HepG2 (cell line): Measurements from ENCODE around the gene PSMB10. TPM values are rescaled to one million over a fixed set of nuclear protein-coding genes. Genes with fewer than 3 reads are reported as not detected.

Source experiments
- AHR ChIP-seq: IDR thresholded peaks from 2 replicates; pipeline ENCODE4 v1.6.1; 2018; ENCODE audit warnings: missing genetic modification reagents, missing compliant biosample characterization
- ATF7-NPFF ChIP-seq: sonication (generic); formaldehyde crosslinking; IDR thresholded peaks from 2 replicates; pipeline ENCODE4 v1.8.1; 2023; ENCODE audit warnings: mild to moderate bottlenecking, low read depth, missing genetic modification reagents, moderate library complexity
- FOXA3 ChIP-seq: IDR thresholded peaks from 2 replicates; pipeline ENCODE4 v1.6.1; 2016; ENCODE audit warnings: missing genetic modification reagents, missing compliant biosample characterization
- HNRNPK ChIP-seq: fragments of 200-400 bp; formaldehyde crosslinking; IDR thresholded peaks from 2 replicates; pipeline ENCODE4 v1.6.1; 2018; ENCODE audit warnings: low read length, low read depth, moderate library complexity, mild to moderate bottlenecking; ENCODE audit not compliant: poor library complexity, severe bottlenecking
- NFE2L1 ChIP-seq: sonication (generic); formaldehyde crosslinking; IDR thresholded peaks from 2 replicates; pipeline ENCODE4 v1.4.0; 2020; ENCODE audit warnings: missing genetic modification reagents, mild to moderate bottlenecking, borderline replicate concordance
- NFRKB ChIP-seq: fragments of 450-650 bp; IDR thresholded peaks from 2 replicates; pipeline ENCODE4 v1.6.1; 2017
- NFYB ChIP-seq: sonication (generic); formaldehyde crosslinking; IDR thresholded peaks from 2 replicates; pipeline ENCODE4 v1.4.0; 2020; ENCODE audit warnings: missing genetic modification reagents
- NONO ChIP-seq, 2 experiments: fragments of 450-650 bp in 1 of 2; sonication (generic) in 1 of 2; formaldehyde crosslinking in 1 of 2; IDR thresholded peaks in 1 of 2; conservative IDR thresholded peaks in 1 of 2; 2 replicates each; pipeline versions ENCODE4 v1.6.1 to v1.8.0; 2017 to 2022; ENCODE audit warnings: mild to moderate bottlenecking in 1 of 2, missing genetic modification reagents in 1 of 2, moderate library complexity in 1 of 2
- POLR2AphosphoS2 ChIP-seq: IDR thresholded peaks from 2 replicates; pipeline ENCODE4 v1.6.1; 2011; ENCODE audit warnings: low read depth, low read length, improper control_type of control experiment
- PTBP1 ChIP-seq: fragments of 200-400 bp; formaldehyde crosslinking; IDR thresholded peaks from 2 replicates; pipeline ENCODE4 v1.6.1; 2018; ENCODE audit warnings: low read length, low read depth; ENCODE audit not compliant: poor library complexity, severe bottlenecking
- TRIM22 ChIP-seq: fragments of 450-650 bp; IDR thresholded peaks from 2 replicates; pipeline ENCODE4 v1.6.1; 2017
- USF2 ChIP-seq, 2 experiments: sonication (generic) in 1 of 2; formaldehyde crosslinking in 1 of 2; IDR thresholded peaks; 2 replicates each; pipeline versions ENCODE4 v1.5.1 to v1.6.1; 2011 to 2020; ENCODE audit warnings: borderline replicate concordance in 1 of 2, low read depth in 1 of 2, low read length in 1 of 2, mild to moderate bottlenecking in 1 of 2, missing genetic modification reagents in 1 of 2, moderate library complexity in 1 of 2
- ZNF17 ChIP-seq: sonication (generic); formaldehyde crosslinking; IDR thresholded peaks from 2 replicates; pipeline ENCODE4 v1.5.0; 2020; ENCODE audit warnings: mild to moderate bottlenecking, missing genetic modification reagents
- ZNF501 ChIP-seq: sonication (generic); formaldehyde crosslinking; IDR thresholded peaks from 2 replicates; pipeline ENCODE4 v1.5.1; 2020; ENCODE audit warnings: mild to moderate bottlenecking, moderate library complexity, missing genetic modification reagents
- ZNF530 ChIP-seq: sonication (generic); formaldehyde crosslinking; IDR thresholded peaks from 2 replicates; pipeline ENCODE4 v1.5.0; 2020; ENCODE audit warnings: low read depth, mild to moderate bottlenecking, missing genetic modification reagents
- ZNF747 ChIP-seq: sonication (generic); formaldehyde crosslinking; IDR thresholded peaks from 2 replicates; pipeline ENCODE4 v1.8.1; 2023; ENCODE audit warnings: missing genetic modification reagents, mild to moderate bottlenecking, borderline replicate concordance
- ZNF773 ChIP-seq: sonication (generic); formaldehyde crosslinking; IDR thresholded peaks from 2 replicates; pipeline ENCODE4 v1.4.0; 2020; ENCODE audit warnings: missing genetic modification reagents, borderline replicate concordance
- ZNF878 ChIP-seq: sonication (generic); formaldehyde crosslinking; IDR thresholded peaks from 2 replicates; pipeline ENCODE4 v1.8.1; 2023; ENCODE audit warnings: mild to moderate bottlenecking, missing genetic modification reagents, moderate library complexity
- ZNF891 ChIP-seq: sonication (generic); formaldehyde crosslinking; IDR thresholded peaks from 2 replicates; pipeline ENCODE4 v1.5.0; 2020; ENCODE audit warnings: mild to moderate bottlenecking, missing genetic modification reagents
- polyA plus RNA-seq, 8 experiments: library from polyadenylated mRNA; depleted of rRNA in 3 of 8; stranded (reverse) in 7 of 8; unstranded in 1 of 8; fragments of >200 nt; fragmentation: Illumina TruSeq in 4 of 8; extraction: Trizol in 4 of 8; gene quantifications; 2 replicates each; pipeline versions ENCODE4 v1.2.1 to v1.2.3, GENCODE V29; 2011 to 2016; ENCODE audit warnings: low read depth in 4 of 8, missing spikeins in 1 of 8, mixed read lengths in 1 of 8; ENCODE audit not compliant: insufficient read depth in 1 of 8
- total RNA-seq, 5 experiments: library from RNA; depleted of rRNA; stranded (reverse); fragments of >200 nt; fragmentation: Illumina TruSeq; extraction: Trizol; gene quantifications; 2 replicates each; pipeline ENCODE4 v1.2.3, GENCODE V29; 2016; ENCODE audit warnings: low read depth in 1 of 5
- TF ChIP-seq, protein P1 (sequence below): sonication (generic); formaldehyde crosslinking; IDR thresholded peaks from 2 replicates; pipeline ENCODE4 v1.5.0; 2020; ENCODE audit warnings: missing genetic modification reagents
- TF ChIP-seq, protein P2 (sequence below): sonication (generic); formaldehyde crosslinking; IDR thresholded peaks from 2 replicates; pipeline ENCODE4 v1.4.0; 2020; ENCODE audit warnings: missing genetic modification reagents

The PSMB10 gene
- total and polyA plus RNA-seq, 2 of the 13 experiments (the other 11 are each of a cell fraction or from before 2014, with no cell fraction given): 12.7 to 65.9 TPM

DNA sequence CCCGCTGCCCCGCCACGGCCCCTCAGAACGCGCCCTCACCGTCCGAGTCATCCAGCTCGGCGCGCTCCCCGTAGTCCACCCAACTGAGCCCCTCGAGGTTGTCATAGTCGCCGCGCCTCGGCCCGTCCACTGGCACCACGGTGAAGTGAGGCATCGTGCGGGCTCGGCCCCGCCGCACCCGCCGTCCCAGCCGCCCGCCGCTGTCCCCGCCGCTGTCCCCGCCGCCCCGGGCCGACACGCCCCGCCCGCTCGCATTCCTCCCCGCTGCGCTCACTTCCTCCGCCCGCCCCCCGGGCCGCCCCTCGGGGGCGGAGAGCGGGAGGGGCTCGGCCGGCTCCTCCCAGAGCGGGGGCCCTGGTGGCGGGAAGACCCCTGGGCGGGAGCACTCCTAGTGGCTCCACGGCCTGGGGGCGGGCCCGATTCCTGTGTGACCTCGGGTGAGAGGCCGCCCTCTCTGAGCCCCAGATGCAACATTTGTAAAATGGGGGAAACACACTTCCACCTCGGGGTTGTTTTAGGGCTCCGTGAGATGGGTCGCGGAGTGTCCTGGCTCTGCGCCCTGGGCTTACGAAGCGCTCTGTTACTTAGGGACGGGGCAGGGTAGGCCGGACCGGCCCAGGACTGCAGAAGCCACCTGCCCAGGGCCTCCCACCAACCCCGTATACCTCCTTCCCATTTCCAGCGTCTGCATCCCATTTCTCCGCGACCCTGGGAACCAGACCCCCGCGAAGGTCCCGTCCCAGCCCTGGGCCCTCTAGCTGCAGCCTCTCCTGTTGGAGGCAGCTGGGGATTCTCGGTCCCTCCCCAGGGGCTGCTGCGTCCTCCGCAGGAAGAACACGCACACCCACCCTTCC, 32.0 kb upstream of the PSMB10 start, which contains the start of gene SLC12A4 (continued):
- no peak for TF ChIP-seq NONO (IDR thresholded peaks at IDR 0.05)
- peak; percentile 60 for TF ChIP-seq NONO (CRISPR knock-in tag; conservative IDR thresholded peaks at IDR 0.05)
- peak; percentile 67; the same call in 1 of the 2 replicates for TF ChIP-seq ZNF773
- TF ChIP-seq ZNF878: peak; percentile 82; the same call in 1 of the 2 replicates
- TF ChIP-seq ZNF17 (CRISPR knock-in tag): no peak
- no peak for TF ChIP-seq POLR2AphosphoS2
- TF ChIP-seq ZNF891: peak; percentile 93
- TF ChIP-seq ZNF530 (CRISPR knock-in tag): no peak
- peak; percentile 78 for TF ChIP-seq ATF7-NPFF (CRISPR knock-in tag)
- TF ChIP-seq, protein P1, sequence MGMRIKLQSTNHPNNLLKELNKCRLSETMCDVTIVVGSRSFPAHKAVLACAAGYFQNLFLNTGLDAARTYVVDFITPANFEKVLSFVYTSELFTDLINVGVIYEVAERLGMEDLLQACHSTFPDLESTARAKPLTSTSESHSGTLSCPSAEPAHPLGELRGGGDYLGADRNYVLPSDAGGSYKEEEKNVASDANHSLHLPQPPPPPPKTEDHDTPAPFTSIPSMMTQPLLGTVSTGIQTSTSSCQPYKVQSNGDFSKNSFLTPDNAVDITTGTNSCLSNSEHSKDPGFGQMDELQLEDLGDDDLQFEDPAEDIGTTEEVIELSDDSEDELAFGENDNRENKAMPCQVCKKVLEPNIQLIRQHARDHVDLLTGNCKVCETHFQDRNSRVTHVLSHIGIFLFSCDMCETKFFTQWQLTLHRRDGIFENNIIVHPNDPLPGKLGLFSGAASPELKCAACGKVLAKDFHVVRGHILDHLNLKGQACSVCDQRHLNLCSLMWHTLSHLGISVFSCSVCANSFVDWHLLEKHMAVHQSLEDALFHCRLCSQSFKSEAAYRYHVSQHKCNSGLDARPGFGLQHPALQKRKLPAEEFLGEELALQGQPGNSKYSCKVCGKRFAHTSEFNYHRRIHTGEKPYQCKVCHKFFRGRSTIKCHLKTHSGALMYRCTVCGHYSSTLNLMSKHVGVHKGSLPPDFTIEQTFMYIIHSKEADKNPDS: no peak
- TF ChIP-seq, protein P2, sequence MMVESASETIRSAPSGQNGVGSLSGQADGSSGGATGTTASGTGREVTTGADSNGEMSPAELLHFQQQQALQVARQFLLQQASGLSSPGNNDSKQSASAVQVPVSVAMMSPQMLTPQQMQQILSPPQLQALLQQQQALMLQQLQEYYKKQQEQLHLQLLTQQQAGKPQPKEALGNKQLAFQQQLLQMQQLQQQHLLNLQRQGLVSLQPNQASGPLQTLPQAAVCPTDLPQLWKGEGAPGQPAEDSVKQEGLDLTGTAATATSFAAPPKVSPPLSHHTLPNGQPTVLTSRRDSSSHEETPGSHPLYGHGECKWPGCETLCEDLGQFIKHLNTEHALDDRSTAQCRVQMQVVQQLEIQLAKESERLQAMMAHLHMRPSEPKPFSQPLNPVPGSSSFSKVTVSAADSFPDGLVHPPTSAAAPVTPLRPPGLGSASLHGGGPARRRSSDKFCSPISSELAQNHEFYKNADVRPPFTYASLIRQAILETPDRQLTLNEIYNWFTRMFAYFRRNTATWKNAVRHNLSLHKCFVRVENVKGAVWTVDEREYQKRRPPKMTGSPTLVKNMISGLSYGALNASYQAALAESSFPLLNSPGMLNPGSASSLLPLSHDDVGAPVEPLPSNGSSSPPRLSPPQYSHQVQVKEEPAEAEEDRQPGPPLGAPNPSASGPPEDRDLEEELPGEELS (CRISPR knock-in tag): no peak; the same call in 1 of the 2 replicates
- no peak for TF ChIP-seq USF2 (IDR thresholded peaks at IDR 0.05; ENCODE audit: low read depth, low read length)
- peak; percentile 52; the same call in 1 of the 2 replicates for TF ChIP-seq USF2 (CRISPR knock-in tag; IDR thresholded peaks at IDR 0.05; ENCODE audit: borderline replicate concordance)
- TF ChIP-seq PTBP1: no peak
- TF ChIP-seq ZNF501 (CRISPR knock-in tag): peak; percentile 92
- no peak for TF ChIP-seq TRIM22
- TF ChIP-seq NFYB (CRISPR knock-in tag): peak; percentile 49
- TF ChIP-seq FOXA3 (CRISPR knock-in tag): no peak
- no peak for TF ChIP-seq AHR (CRISPR knock-in tag)
- no peak for TF ChIP-seq HNRNPK
- peak; percentile 38; the same call in 1 of the 2 replicates for TF ChIP-seq ZNF747
- no peak for TF ChIP-seq NFRKB
- TF ChIP-seq NFE2L1 (CRISPR knock-in tag): peak; percentile 76; the same call in 1 of the 2 replicates
